NCI-H1417 treated with DMSO at 0.1 percent for 48 hours (cell line): ENCODE results near the gene BPIFB4.
"Not testable (repeated sequence)": the region's sequence is repeated elsewhere in the genome, so short reads cannot be mapped to it uniquely, and the experiment has no call there.

Experiments used
- DNase-seq: peaks from one replicate; lab custom pipeline; 2025; lab: John Stamatoyannopoulos, UW

The BPIFB4 gene

DNA sequence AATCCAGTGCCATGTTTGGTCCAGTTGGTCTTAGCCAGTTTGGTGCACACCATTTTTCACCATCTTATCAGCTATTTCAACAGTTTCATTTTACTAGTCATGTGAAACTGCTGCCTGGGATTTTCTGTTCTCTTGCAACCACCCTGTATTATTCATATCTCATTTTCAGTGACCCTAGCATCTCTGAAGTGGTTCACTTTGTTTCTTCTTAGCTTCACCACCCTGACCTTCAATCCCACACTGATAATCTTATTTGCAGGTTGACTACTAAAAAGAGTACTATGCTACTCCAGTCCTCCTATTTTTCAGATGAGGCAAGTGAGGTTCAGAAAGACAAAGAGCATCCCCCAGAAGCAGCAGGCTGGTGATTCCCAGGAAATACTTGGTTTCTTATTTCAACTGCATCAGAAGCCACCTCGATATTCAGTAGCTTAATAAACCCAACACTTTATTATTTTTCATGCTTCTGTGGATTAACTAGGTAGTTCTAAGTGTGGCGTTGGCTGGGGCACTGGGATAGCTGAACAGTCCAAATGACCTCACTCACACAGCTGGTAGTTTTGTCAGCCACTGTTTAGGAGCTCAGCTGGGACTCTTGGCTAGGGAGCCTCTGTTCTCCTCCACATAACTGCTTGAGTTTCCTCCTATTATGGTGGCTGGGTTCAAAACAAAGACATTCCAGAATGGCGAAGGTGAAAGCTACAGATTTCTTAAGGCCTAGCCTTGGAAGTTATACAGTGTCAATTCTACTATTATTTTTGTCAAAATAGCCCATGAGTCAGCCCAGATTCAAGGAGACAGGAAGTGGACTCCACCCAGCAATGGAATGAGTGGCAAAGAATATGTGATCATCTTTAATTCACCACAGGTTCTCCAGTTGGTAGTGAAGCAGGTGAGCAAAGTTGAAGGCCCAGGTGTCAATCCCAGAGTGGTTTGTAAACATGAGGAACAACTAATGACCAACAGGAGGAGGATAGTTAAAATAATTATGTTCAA, 40.6 kb downstream of the BPIFB4 start:
- DNase-seq, result no peak

DNA sequence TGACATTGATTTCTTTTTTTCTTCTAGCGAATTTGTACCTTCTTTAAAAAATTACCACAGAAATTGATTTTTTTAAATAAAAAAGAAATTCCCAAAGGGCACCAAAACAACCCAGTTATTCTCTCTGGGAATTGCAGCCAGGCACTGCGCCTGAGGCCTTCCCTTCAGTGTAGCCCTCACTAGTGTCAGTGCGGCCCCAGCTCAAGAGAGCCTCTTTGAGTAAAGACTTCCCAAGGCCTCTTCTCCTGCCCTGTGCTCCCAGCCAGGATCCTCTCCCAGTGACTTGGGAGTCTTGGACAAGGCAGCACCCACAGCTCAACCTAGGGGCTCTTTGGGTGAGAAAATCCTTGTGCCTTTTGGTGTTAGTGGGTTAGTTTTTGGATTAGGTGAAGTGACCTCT, 41.5 kb downstream of the BPIFB4 start:
- DNase-seq, result no peak

DNA sequence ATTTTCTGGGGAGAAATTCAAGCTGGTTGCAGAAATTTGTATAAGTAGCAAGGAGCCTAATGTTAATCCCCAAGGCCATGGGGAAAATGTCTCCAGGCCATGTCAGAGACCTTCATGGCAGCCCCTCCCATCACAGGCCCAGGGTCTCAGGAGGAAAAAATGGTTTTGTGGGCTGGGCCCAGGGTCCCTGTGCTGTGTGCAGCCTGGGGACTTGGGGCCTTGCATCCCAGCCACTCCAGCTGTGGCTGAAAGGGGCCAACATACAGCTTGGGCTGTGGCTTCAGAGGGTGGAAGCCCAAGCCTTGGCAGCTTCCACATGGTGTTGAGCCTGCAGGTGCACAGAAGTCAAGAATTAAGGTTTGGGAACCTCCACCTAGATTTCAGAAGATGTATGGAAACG, 42.9 kb downstream of the BPIFB4 start:
- not testable (repeated sequence) for DNase-seq

DNA sequence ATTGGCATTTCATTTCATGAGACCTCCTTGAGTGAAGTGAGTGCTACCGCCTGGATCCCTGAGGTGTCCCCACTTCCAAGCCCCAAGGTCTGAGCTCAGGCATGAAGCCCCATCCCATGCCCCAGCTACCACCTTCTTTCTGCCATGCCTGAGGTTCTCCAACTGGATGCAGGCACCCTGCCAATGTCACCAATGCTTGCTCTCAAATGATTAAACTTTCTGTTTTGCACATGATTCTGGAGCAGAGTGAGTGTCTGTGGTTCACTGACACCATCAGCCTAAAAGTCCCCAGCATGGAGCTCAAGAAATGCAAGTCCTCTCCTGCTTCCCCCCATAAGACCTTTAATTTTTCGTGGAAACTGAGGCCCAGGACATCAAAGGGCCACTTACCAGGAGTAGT, 44.8 kb downstream of the BPIFB4 start:
- no peak for DNase-seq

DNA sequence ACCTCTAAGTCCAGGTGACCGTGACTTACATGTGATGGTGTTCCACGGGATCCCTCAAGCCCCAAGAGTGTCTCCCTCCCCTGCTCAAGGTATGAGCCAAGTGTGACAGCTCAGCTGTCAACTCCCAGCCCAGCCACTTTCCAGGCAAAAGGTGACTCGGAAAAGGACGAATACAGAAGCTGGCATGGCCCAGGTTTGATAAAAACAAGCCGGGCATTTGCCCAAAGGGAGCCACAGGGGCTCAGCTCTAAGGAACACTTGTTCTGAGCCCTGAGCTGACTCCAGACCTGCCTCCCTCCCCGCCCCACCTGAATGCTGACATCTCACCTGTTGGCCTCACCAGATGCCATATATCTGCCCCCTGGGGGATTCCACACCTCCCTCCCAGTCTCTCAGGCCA, 45.6 kb downstream of the BPIFB4 start:
- DNase-seq, result no peak

DNA sequence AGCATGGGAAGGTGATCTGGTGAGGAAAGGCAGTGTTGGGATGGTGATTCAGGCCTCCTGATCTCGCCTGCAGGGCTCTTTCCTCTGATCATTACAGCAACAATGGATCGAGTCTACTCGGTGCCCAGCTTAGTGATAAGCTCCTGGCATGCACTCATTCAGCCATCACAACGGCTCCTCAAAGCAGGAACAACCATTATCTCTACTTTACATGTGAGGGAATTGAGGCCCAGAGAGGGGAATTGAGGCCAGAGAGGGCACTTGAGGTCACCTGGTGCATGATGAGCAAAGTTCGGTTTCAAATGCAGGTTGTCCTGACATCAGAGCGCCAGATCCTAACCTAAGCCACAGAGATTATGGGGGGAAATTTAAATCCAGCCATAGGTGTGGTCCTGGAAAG, 46.5 kb downstream of the BPIFB4 start:
- no peak for DNase-seq

DNA sequence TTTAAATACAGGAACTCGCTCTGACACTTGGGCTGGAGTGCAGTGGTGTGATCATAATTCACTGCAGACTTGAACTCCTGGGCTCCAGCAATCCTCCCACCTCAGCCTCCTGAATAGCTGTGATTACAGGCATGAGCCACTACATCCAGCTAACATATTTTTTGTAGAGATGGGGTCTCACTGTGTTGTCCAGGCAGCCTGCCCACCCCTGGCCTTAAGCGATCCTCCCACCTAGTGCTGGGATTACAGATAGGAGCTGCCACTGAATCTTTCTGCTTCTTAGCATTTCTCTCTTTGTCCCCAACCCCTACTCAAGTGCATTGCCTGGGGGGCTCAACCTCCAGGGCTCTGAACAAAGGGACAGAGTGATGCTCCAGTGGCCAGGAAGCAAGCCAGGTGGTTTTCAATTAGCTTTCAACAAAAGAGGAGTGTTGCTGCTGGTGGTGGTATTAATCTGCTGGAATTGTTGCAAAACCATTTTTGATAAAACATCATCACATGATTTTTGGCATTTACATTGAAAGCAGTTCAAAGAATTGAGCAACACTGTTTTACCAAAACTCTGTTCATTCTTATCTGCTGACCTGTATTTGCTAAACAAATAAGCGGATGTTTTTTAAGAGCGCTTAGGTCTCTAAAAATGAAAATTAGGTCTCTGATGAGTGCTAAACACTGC, 48.1 kb downstream of the BPIFB4 start:
- DNase-seq, result no peak

DNA sequence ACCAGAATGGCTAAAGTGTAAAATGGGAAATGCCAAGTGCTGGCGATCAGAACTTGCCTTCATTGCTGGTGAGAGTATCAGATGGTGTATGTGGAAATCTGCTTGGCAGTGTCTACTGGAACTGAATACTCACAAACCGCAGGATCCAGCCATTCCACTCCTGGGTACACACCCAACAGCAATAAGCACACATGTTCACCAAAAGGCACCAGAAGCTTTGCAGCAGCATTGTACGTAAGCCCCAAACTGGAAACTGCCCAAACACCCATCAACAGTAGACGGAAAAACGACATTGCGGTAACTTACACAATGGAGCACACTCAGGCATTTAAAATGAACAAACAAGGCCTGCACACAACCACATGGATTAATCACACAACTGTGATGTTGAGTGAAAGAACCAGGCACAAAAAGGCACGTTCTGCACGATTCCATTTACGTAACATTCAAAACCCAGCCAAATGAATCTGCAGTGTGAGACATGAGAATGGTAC, 51.2 kb downstream of the BPIFB4 start:
- no peak for DNase-seq

DNA sequence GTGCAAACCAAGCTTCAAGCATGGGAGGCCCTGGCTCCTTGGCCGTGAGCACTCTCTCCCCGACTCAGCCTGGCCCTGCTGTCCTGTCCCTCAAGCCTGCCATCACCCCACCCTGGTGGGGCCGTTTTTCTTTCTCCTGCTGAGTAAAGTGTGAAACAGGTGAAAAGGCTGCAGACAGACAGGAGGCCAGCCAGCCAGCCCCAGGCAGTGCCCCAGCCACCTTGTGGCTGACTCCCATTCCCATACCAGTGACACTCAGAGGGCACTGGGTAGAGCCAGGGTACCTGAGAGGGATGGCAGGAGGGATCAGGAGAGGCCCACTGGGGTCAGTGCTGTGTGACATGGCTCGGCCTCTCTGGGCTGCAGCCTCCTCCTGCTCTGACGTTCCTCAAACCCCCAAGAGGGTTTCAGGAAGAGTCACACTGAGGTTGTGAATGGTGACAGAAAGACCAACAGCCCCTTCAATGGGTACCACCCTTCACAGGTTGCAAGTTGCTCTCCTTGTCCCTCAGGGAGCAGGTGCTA, 52.6 kb downstream of the BPIFB4 start:
- no peak for DNase-seq

DNA sequence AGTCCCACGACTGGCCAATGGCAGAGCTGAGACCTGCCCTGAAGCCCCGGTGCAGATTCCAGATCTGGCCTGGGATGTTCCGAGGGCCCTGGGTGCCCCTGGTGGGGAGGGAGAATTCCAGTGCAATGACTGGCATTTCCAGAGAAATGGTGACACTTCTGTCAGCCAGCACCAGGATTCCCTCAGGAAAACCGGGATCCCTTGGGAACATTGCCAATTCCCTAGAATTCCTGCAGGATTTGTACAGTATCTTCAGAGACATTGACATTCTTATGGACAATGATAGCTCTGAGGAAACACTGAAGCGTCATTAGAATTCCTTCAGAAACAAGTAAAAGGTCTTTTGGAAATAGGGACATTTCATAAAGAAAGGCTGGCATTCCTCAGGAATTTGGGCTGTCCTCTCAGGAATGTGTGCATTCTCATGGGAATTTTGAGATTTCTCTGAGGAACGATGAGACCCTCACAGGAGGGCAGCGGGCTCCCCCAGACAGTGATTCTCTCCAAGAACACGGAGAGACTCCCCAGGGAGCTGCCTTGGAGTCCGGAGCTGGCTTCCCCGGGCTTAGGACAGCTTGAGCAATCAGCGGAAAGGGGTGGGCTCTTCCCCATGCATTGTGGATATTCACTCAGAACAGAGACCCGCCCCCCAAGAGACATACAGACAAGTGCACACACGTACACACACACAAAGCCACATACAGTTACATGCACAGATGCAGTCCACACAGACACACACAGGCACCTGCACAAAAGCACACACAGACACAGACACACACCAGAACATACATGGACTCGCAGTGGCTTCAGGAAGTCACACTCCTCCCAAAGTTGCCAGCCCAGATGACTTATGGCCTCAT, 53.3 kb downstream of the BPIFB4 start:
- no peak for DNase-seq

DNA sequence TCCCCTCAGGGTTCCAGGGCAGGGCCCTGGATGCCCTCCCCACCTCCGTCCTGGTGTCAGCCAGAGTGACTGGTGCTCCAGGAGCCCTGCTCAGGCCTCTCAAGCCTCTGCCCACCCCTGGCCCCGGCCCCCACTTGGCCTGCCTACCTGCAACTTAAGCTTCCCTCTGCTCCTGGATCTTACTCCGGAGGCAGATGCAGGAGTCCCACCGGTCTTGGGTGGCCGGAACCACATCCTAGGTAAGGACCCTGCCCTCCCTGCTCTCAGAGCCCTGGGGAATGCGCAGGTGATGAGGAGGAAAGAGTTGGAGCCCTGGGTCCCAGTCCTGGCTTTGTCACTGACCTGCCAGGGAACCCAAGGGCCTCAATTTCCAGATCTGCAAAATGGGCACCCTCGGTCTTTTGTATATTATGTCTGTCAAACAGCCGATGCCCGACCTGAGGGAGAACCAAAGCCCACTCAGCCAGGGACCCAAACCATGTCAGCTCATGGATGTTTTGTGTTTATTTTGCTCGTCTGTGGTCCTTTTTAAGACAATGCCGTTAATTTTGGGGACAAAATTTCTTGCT, 54.0 kb downstream of the BPIFB4 start:
- no peak for DNase-seq

DNA sequence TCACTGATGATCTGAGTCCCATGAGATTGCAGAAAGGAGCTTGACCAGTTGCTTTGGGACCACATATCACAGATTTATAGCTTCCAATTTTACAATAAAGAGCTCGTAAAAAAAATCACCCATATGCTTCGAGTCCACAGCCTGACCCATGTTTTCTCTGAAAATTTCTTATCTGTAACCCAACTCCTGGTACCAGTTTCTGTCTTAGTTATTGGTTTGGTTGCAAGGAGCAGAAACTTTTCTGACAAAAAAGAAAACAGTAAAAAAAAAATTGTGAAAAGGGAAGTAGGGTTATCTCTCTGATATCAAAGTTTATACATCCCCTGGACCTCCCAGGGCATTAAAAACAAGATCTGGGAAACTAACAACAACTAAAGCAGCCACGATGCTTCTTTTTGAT, 57.8 kb downstream of the BPIFB4 start:
- DNase-seq, result no peak

DNA sequence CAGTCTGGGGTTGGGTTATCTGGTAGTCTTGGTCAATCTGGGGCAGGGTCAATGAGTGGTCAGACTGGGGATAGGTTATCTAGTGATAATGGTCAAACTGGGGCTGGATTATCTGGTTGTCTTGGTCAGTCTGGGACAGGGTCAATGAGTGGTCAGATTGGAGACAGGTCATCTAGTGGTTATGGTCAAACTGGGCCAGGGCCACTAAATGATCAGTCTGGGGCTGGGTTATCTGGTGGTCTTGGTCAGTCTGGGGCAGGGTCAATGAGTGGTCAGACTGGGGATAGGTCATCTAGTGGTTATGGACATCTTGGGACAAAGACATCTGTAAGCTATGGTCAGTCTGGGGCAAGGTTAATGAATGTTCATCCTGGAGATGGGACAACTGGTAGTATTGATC, 60.0 kb downstream of the BPIFB4 start:
- DNase-seq, result no peak

DNA sequence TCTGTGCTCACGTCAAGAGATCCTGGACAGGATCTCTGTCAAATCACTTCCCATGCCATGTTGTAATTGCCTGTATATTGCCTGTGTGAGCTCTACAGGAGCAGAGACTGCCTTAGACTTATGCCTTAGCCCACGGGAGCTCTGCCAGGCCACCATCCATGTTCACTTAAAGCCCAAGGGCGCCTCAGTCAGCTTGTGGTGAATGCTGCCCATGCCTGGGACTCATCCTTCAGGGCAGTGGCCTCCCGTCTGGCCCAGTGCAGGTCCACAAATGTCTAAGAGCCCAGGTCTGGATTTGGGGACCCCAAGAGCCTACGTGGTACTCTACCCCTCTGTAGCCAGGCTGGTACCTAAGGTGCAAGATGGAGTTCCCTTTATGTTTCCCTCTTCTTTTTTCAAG, 66.1 kb downstream of the BPIFB4 start:
- DNase-seq, result no peak

DNA sequence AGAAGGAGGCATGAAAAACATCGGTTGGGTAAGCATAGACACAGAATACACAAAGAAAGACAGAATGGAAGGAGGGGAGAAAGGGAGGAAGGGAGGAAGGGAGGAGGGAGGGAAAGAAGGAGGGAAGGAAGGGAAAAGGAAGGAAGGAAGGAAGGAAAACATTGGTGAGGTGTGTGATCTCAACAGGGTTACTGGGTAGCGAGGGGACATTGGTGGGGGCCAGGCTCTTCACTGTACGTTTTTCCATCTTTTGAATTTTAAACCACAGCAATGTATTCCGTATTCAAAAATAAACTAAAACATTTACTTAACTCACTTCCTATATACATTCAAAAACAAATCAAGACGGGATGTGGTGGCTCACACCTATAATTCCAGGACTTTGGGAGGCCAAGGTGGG, 67.9 kb downstream of the BPIFB4 start:
- no peak for DNase-seq

DNA sequence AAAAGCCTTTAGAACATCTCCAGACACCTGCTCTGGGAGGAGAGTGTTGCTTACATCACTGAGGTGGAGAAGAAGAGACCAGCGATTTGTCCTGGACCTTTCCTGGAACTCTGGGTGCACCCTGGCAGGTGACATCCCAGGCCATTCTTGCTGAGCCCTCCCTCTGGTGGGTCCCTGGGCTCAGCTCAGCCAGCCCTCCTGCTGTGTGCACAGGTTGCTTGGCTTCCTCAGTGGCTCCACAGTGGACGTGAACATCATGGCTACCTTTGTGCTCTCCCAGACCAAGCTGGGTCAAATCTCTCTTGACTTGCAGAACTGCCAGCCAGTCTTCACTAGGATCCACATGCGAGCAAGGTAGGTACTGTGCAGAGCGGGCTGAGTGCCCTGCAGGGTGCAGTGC, 68.6 kb downstream of the BPIFB4 start:
- no peak for DNase-seq

DNA sequence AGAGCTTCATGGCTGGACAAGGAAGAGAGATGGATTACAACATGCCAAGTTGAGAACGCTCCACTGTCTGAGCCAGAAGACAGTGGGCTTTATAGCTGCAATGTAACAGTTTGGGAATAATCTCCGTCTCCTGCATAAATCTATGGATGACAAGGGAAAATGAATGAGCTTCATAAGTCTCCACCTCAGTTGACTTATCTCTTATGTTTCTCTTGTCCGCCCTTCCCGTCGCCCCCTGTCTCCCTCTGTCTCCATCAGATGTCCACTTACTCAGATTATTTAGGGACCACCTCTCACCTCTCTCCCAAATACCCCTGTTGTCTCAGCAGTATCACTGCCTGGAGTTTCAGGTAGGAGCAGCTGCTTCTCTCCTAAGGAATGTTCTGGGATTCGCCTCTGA, 74.8 kb downstream of the BPIFB4 start:
- no peak for DNase-seq

DNA sequence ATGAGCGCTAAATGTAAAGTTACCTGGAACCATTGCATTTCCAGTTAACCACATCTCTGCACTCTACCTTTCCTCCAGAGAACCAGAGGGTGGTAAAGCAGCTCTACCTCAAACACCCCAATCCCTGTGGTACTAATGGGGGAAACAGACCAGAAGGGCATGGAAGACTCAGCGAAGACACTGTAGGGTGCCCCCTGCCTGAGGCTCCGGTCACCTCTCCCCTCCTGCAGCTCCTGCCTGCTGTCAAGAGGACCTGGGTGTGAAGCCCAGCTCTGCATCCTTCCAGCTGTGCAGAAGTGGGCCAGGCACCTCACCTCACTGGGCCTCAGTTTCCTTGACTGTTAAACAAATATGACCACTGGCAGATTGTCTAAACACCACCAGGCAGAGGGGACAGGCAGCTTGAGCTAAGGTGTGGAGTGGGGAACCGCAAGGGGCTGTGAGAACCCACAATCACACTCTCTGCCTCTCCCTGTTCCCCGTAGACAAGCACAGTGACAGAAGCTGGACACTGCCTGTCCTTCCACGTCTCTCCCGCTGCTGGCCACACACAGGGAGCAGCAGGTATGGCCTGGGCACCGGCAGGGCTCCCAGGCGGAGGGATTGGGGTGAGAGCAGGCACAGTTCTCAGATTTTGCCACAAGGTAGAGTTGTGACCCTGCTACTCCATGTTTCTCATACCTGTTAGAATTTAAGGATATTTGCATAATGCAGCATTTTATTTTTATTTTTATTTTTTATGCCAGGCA, 79.4 kb downstream of the BPIFB4 start:
- DNase-seq, result no peak

DNA sequence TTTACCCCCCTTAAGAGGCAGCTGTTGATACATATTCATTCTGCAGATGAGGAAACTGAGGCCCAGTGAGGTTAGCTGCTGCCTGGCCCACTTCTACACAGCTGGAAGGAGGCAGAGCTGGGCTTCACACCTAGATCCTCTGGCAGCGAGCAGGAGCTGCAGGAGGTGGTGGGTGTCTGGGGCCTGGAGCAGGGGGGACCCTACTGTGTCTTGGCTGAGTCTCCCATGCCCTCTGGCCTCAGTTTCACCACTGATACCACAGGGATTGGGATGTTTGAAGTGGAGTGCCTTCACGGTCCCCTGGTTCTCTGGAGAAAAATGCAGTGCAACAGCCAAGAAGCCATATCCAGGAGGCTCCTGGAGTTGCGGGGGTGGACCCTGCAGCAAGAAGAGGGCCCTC, 80.3 kb downstream of the BPIFB4 start:
- no peak for DNase-seq

DNA sequence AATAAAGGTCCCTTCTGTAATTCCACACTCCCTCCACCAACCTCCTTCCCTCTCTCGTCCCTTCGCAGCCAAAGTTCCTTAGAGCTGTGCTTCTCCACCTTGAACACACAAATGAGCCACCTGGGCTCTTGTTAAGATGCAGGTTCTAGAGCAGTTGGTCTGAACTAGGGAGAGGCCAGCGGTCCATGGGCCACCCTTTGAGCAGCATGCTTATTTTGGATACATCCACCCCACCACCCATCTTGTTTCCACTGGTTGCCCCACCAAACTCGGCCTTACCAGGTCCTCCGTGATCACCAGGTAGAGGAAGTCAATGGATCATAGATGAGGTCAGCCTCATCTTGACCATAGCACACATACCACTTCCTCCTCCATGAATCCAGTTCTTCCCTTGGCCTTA, 81.2 kb downstream of the BPIFB4 start:
- no peak for DNase-seq
